Endodermal cell (in vitro differentiated cells): Measurements from ENCODE around the gene AICDA. TPM values are rescaled to one million over a fixed set of nuclear protein-coding genes. Genes with fewer than 3 reads are reported as not detected.

Experiments used
- DNase-seq: peaks from one replicate; pipeline ENCODE4 v3.0.0-alpha.2; 2017
- H3K27ac ChIP-seq: 2 replicates; pipeline ENCODE4 v1.5.1; 2013; ENCODE audit warnings: mild to moderate bottlenecking, low read depth, low read length, moderate library complexity
- H3K27me3 ChIP-seq: 2 replicates; pipeline ENCODE4 v1.6.1; 2013; ENCODE audit warnings: mild to moderate bottlenecking, low read length, moderate library complexity; ENCODE audit not compliant: insufficient read depth, control insufficient read depth, poor library complexity, severe bottlenecking
- H3K36me3 ChIP-seq: 2 replicates; pipeline ENCODE4 v1.7.0; 2013; ENCODE audit warnings: mild to moderate bottlenecking, low read length, moderate library complexity; ENCODE audit not compliant: control insufficient read depth, insufficient read depth
- H3K4me1 ChIP-seq: one replicate; pipeline ENCODE4 v1.7.0; 2013; ENCODE audit warnings: low read length; ENCODE audit not compliant: control insufficient read depth, insufficient read depth
- H3K4me3 ChIP-seq: 2 replicates; pipeline ENCODE4 v1.5.1; 2013; ENCODE audit warnings: mild to moderate bottlenecking, low read length, moderate library complexity
- H3K9ac ChIP-seq: 2 replicates; pipeline ENCODE4 v1.6.1; 2013; ENCODE audit warnings: mild to moderate bottlenecking, low read length, moderate library complexity; ENCODE audit not compliant: poor library complexity, severe bottlenecking; ENCODE audit errors: extremely low read depth
- H3K9me3 ChIP-seq: 2 replicates; pipeline ENCODE4 v1.6.1; 2013; ENCODE audit warnings: mild to moderate bottlenecking, low read length, moderate library complexity; ENCODE audit not compliant: control insufficient read depth
- H3K27ac Mint-ChIP-seq: 2 replicates; pipeline ENCODE4 v1.8.0; 2020; ENCODE audit warnings: mixed read lengths
- H3K27me3 Mint-ChIP-seq: 2 replicates; pipeline ENCODE4 v1.8.0; 2021; ENCODE audit warnings: mild to moderate bottlenecking, mixed read lengths; ENCODE audit not compliant: insufficient read depth
- H3K36me3 Mint-ChIP-seq: 2 replicates; pipeline ENCODE4 v1.8.0; 2020; ENCODE audit warnings: low read depth, mixed read lengths
- H3K4me1 Mint-ChIP-seq: 2 replicates; pipeline ENCODE4 v1.8.0; 2020; ENCODE audit warnings: mixed read lengths
- H3K4me3 Mint-ChIP-seq: 2 replicates; pipeline ENCODE4 v1.8.0; 2020; ENCODE audit warnings: mild to moderate bottlenecking, moderate library complexity, mixed read lengths
- H3K9me3 Mint-ChIP-seq: 2 replicates; pipeline ENCODE4 v1.8.0; 2020; ENCODE audit warnings: mild to moderate bottlenecking, mixed read lengths
- WGBS, 2 experiments: methylation state at CpG; one replicate each; pipeline versions ENCODE4 v1.1.5 to v1.1.7; 2013; ENCODE audit warnings: missing lambda C conversion rate in 2 of 2, mixed read lengths in 1 of 2; ENCODE audit not compliant: insufficient coverage in 1 of 2, insufficient read length in 1 of 2; 5-methylcytosine and 5-hydroxymethylcytosine counted together
- total RNA-seq, 2 donors: library from RNA; stranded (reverse); fragmentation: NEBNext Ultra II Directional in 1 of 2; extraction: Animal tissue kit (Norgen Biotek cat#: 25700) in 1 of 2; gene quantifications; 2 replicates in 1 of 2; 3 replicates in 1 of 2; pipeline ENCODE4 v1.2.1, GENCODE V29; 2021
- TF ChIP-seq, protein P1 (sequence below): fragments of 200-600 bp; sonication (generic); conservative IDR thresholded peaks from 2 replicates; pipeline ENCODE4 v1.5.0; 2021; ENCODE audit warnings: antibody characterized with exemption, mild to moderate bottlenecking

Gene AICDA
- total RNA-seq, 2 donors from 2014 or later = not detected

DNA sequence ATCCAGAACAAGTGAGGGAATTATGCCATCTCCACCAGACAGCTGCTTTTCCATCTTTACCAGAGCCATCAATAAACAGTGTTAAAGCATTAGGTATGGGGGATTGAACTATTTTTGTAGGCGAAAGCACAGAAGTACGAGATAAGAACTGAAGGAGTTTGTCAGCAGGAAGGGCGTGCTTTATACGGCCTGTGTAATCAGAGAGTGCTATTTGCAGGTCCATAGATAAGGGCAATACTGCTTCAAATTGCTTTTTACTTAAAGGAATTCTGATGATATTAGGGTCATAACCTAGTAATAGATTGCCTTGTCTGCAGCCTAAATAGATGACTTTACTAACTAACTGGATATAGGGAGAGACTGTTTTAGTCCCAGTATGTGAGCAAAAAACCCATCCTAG is 51.6 kb downstream of the AICDA start:
- 92 to 95% methylated on average over 4 of the region's 4 CpGs for WGBS, 2 experiments
- TF ChIP-seq, protein P1, sequence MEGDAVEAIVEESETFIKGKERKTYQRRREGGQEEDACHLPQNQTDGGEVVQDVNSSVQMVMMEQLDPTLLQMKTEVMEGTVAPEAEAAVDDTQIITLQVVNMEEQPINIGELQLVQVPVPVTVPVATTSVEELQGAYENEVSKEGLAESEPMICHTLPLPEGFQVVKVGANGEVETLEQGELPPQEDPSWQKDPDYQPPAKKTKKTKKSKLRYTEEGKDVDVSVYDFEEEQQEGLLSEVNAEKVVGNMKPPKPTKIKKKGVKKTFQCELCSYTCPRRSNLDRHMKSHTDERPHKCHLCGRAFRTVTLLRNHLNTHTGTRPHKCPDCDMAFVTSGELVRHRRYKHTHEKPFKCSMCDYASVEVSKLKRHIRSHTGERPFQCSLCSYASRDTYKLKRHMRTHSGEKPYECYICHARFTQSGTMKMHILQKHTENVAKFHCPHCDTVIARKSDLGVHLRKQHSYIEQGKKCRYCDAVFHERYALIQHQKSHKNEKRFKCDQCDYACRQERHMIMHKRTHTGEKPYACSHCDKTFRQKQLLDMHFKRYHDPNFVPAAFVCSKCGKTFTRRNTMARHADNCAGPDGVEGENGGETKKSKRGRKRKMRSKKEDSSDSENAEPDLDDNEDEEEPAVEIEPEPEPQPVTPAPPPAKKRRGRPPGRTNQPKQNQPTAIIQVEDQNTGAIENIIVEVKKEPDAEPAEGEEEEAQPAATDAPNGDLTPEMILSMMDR = no peak
- H3K9ac ChIP-seq = no peak overlapping the region
- H3K4me3 Mint-ChIP-seq = no peak overlapping the region
- H3K27ac ChIP-seq = no peak overlapping the region
- peaks cover 16% of the 10 kb centered on the region for H3K9me3 ChIP-seq
- H3K27me3 ChIP-seq = no peaks in the 10 kb centered on the region
- peaks cover 8% of the 10 kb centered on the region for H3K4me1 Mint-ChIP-seq
- H3K4me3 ChIP-seq = peak overlapping the region; percentile 11
- no peaks in the 10 kb centered on the region for H3K36me3 Mint-ChIP-seq
- H3K27ac Mint-ChIP-seq = no peak overlapping the region
- no peaks in the 10 kb centered on the region for H3K36me3 ChIP-seq
- peaks cover 10% of the 10 kb centered on the region for H3K27me3 Mint-ChIP-seq
- peaks cover 18% of the 10 kb centered on the region for H3K9me3 Mint-ChIP-seq
- DNase-seq = no peak
- no peaks in the 10 kb centered on the region for H3K4me1 ChIP-seq

DNA sequence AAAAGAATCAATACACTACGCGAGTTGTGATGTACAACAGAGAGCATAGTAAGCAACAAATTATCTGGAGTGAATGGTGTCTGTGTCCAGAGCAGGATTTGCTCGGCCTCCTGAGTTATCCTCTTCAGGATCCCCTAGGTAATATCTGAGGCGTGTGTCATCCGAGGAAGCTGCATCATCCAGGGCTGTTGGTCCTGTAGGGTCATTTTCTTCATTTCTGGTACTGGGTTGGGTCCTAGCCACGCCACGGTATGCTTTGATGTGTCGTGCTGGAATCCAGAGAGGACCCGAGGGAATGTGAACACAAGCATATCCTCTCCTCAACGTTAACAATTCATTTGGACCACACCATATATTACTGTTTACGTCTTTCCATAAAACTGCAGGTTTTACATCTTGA is 53.0 kb downstream of the AICDA start:
- Mint-ChIP-seq H3K27ac (no peak overlapping the region), H3K9me3 (peaks cover 18% of the 10 kb centered on the region), H3K4me1 (peaks cover 6% of the 10 kb centered on the region), H3K36me3 (no peaks in the 10 kb centered on the region), H3K4me3 (no peak overlapping the region), H3K27me3 (peaks cover 2% of the 10 kb centered on the region)
- DNase-seq = no peak
- peaks cover 16% of the 10 kb centered on the region for H3K9me3 ChIP-seq
- H3K9ac ChIP-seq = no peak overlapping the region
- TF ChIP-seq, protein P1 = no peak
- H3K27ac ChIP-seq = no peak overlapping the region
- H3K36me3 ChIP-seq = no peaks in the 10 kb centered on the region
- WGBS, 2 experiments = 90 to 94% methylated on average over 10 to 11 of the region's 11 CpGs
- H3K4me1 ChIP-seq = no peaks in the 10 kb centered on the region
- H3K4me3 ChIP-seq = no peak overlapping the region
- H3K27me3 ChIP-seq = no peaks in the 10 kb centered on the region

DNA sequence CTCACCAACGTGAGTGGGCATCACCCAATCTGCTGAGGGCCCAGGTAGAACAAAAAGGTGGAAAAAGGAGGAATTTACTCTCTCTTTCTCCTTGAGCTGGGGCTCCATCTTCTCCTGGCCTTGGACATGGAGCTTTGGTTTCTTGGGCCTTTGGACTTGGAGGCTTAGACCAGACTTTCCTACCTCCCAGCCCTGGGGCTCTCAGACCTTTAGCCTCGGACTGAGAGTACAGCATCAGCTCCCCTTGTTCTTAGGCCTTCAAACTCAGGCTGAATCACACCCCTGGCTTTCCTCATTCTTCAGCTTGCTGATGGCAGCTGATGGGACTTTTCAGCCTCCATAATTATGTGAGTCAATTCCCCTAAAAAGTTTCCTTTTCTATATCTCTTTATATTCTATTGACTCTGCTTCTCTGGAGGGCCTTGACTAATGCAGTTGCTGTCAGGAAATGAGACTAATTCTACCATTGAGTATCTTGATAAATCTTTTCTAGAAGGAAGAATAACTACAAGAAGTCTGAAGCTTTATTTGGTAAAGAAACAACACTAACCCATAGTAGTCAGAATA is 56.0 kb downstream of the AICDA start:
- WGBS, 2 experiments = 83 to 88% methylated on average over 1 to 2 of the region's 2 CpGs
- H3K27me3 Mint-ChIP-seq = no peaks in the 10 kb centered on the region
- H3K4me3 Mint-ChIP-seq = no peak overlapping the region

More for the DNA sequence above, 56.0 kb downstream of the AICDA start:
- Mint-ChIP-seq H3K27ac (no peak overlapping the region), H3K4me1 (peaks cover 4% of the 10 kb centered on the region), H3K9me3 (peaks cover 7% of the 10 kb centered on the region), H3K36me3 (no peaks in the 10 kb centered on the region)
- DNase-seq = no peak
- TF ChIP-seq, protein P1 = no peak
- H3K36me3 ChIP-seq = no peaks in the 10 kb centered on the region
- no peak overlapping the region for H3K9ac ChIP-seq
- no peak overlapping the region for H3K27ac ChIP-seq
- H3K4me3 ChIP-seq = no peak overlapping the region
- no peaks in the 10 kb centered on the region for H3K27me3 ChIP-seq
- no peaks in the 10 kb centered on the region for H3K4me1 ChIP-seq
- peaks cover 5% of the 10 kb centered on the region for H3K9me3 ChIP-seq
